GM12864 (cell line): Measurements from ENCODE around the gene UAP1L1.

Source experiments
- DNase-seq: peaks from one replicate; pipeline ENCODE4 v3.0.0-alpha.2; 2011; ENCODE audit warnings: low read depth
- H3K4me3 ChIP-seq: 2 replicates; pipeline ENCODE4 v1.5.1; 2011; ENCODE audit warnings: mild to moderate bottlenecking, low read depth, low read length, control low read depth
- CTCF ChIP-seq: IDR thresholded peaks from 2 replicates; pipeline ENCODE4 v1.5.1; 2011; ENCODE audit warnings: low read depth, mild to moderate bottlenecking, moderate library complexity, low read length, control low read depth, inconsistent platforms; ENCODE audit errors: missing control alignments

The UAP1L1 gene

GRCh38 chr9:137048655-137049543 is 28.4 kb upstream of the UAP1L1 start:
- DNase-seq, result no peak
- TF ChIP-seq CTCF, result no peak
- H3K4me3 ChIP-seq, result no peak overlapping the region

- H3K4me3 ChIP-seq, result no peak overlapping the region
- DNase-seq, result no peak
- TF ChIP-seq CTCF, result peak; percentile 56
These were observed 27.5 kb upstream of the UAP1L1 start for GRCh38 chr9:137049544-137050449.

GRCh38 chr9:137050570-137050969 is 26.7 kb upstream of the UAP1L1 start:
- H3K4me3 ChIP-seq, result no peak overlapping the region
- no peak for DNase-seq
- no peak for TF ChIP-seq CTCF

GRCh38 chr9:137051145-137051724 is 26.1 kb upstream of the UAP1L1 start:
- H3K4me3 ChIP-seq, result no peak overlapping the region
- no peak for DNase-seq
- no peak for TF ChIP-seq CTCF

- TF ChIP-seq CTCF, result no peak
- H3K4me3 ChIP-seq, result no peak overlapping the region
- DNase-seq, result no peak
These were observed 25.0 kb upstream of the UAP1L1 start for GRCh38 chr9:137052293-137052692.

GRCh38 chr9:137052998-137053943 is 24.0 kb upstream of the UAP1L1 start:
- H3K4me3 ChIP-seq, result no peak overlapping the region; the same call in 1 of the 2 replicates
- no peak for TF ChIP-seq CTCF
- no peak for DNase-seq
